Spleen (tissue), 7 donors: ENCODE results near the gene GNA14.

ENCODE experiments used
- CTCF ChIP-seq, 11 experiments: fragments of 200-600 bp in 7 of 11; fragments of 450-650 bp in 4 of 11; sonication (generic) in 4 of 11; IDR thresholded peaks in 8 of 11; conservative IDR thresholded peaks in 3 of 11; 1 replicate in 7 of 11; 2 replicates in 4 of 11; pipeline versions ENCODE4 v1.4.0 to v1.8.0; 2016 to 2021; ENCODE audit warnings: antibody characterized with exemption in 11 of 11, inconsistent platforms in 4 of 11, mild to moderate bottlenecking in 1 of 11
- POLR2A ChIP-seq, 3 donors: fragments of 450-650 bp; IDR thresholded peaks; one replicate each; pipeline ENCODE4 v1.5.1; 2017; ENCODE audit warnings: antibody characterized with exemption in 3 of 3, mild to moderate bottlenecking in 1 of 3
- donor health status: DM: no; HTN: no; CAD: no; lungs with moderate emphysema.
- donor health status: DM: no; HTN: no; CAD: no.
- donor health status: DM: no; HTN: no; CAD: no.

DNA sequence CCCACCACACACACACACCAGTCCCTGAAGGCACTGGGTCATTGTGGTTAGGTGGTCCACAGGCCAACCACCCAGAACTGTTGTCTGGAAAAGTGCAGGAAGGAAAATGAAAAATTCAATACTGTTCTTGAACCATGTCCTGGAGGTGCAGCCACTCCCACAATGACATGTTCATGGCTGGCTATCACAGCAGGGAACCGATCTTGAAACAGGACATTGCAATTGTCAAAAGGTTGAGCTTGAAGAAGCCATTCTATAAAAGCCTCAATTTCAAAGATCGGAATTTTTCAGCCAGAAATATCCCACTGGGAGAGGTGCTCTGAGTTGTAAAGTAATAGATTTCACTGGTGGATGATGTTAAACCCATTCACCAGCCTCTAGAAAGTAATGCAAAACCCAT, 218.2 kb downstream of the GNA14 start:
- no peak for TF ChIP-seq CTCF (IDR thresholded peaks at IDR 0.05 in 8 of 11, conservative IDR thresholded peaks at IDR 0.05 in 3 of 11)
- TF ChIP-seq POLR2A (IDR thresholded peaks at IDR 0.05): no peak
